HUDEP-2 (cell line): ENCODE data around the gene NDUFS6.
"Not testable (repeated sequence)": the region's sequence is repeated elsewhere in the genome, so short reads cannot be mapped to it uniquely, and the experiment has no call there.

Source experiments
- DNase-seq, 76 experiments: peaks; one replicate each; lab custom pipeline; 2025; ENCODE audit not compliant: unreplicated experiment in 76 of 76; lab: John Stamatoyannopoulos, UW

The NDUFS6 gene

DNA sequence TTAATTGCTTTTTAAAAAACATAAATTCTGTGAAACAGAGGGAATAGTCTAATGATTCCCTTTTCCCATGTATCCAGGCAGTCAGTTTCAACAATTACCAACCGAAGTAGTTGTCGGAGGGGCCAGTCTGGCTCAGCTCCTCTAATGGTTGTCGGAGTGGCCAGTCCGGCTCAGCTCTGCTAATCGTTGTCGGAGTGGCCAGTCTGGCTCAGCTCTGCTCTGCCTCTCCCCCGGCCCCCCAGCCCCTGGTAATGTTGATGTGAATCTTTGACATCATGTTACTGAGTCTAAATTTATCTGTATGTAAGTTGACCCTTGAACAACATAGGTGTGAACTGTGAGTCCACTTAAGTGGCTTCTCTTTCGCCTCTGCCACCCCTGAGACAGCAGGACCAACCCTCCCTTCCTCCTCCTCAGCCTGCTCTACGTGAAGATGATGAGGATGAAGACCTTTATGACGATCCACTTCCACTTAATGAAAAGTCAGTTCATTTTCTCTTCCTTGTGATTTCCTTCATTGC is 9.4 kb downstream of the NDUFS6 start:
- DNase-seq: no peak

DNA sequence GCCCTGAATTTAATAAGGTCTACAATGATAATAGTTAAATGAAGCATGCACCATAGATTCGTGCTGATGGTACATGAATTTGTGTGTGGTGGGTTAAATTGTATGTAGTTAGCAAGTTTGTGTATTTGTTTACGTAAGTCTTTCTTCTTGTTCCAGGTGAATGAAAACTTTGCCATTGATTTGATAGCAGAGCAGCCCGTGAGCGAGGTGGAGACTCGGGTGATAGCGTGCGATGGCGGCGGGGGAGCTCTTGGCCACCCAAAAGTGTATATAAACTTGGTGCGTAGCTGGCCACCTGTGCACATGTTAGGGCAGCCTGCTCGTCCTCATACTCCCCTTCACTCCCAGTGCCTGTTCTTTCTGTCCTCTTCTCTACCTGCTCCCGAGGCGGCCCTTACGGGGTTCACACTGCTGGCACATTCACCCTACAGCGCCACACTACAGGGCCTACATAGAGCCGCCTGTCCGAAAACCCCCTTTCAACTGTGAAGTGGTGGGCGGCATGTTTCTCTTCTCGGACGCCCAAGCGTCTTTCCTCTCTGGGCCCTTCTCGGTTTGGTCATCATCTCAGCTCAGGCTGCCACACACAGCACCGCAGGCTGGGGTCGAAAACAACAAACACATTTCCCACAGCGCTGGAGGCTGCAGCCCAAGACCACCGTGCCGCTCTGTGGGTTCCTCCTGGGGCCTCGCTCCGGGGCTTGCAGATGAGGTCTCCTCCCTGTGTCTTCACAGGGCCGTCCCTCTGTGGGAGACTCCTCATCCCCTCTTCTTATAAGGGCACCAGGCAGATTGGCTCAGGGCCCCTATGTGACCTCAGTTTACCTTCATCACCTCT is 13.2 kb downstream of the NDUFS6 start:
- DNase-seq: no peak

DNA sequence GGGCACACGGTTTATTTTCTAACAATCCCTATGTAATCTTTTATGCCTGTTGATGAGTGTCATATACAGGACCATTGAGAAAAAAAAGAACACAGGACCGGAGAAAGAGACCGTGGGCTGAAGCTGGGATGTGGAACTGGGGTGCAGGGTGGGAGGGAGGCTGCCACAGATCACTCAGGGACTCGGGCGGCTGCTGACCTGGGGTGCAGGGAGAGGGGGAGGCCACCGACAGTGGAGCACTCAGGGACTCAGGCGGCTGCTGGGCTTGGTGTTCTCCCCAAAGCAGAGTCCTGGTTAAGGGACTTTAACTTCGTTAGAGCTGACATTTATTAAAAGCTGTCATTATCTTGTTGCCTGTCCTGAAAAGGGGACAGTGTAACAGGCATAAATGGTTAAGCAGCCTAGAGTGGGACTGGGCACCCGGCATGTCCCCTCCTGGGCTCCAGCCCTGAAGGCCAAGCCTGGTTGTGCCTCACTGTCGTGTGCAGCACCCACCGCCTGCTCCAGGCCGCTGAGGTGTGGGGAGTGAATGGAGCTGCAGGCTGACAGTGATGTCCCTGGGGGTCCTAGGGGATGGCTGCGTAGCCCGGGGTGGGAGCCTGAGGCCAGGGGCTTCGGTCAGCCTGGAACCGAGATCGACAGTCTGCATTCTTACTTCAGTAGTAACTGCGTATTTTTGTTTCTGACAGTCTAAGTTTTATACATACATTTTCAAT is 14.0 kb downstream of the NDUFS6 start:
- no peak for DNase-seq

DNA sequence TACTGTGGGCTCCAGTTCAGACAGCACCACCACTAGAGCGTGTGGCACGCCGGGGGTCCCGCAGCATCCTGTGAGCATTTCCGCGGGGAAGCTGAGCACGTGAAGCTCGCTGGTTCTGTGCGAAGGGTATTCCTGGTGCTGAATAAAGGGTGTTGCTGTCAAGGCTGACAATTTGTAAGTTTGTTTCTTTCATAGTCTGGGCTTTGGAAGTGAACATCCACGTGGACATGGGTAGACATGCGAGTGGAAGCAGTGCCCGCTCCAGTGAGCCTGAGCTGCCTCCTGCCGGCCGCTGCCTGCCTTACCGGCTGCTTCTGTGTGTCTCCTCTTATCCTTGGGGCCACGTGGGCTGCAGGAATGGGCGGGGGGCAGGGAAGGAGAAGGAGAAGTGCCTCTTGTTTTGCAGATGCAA is 14.7 kb downstream of the NDUFS6 start:
- no peak for DNase-seq

DNA sequence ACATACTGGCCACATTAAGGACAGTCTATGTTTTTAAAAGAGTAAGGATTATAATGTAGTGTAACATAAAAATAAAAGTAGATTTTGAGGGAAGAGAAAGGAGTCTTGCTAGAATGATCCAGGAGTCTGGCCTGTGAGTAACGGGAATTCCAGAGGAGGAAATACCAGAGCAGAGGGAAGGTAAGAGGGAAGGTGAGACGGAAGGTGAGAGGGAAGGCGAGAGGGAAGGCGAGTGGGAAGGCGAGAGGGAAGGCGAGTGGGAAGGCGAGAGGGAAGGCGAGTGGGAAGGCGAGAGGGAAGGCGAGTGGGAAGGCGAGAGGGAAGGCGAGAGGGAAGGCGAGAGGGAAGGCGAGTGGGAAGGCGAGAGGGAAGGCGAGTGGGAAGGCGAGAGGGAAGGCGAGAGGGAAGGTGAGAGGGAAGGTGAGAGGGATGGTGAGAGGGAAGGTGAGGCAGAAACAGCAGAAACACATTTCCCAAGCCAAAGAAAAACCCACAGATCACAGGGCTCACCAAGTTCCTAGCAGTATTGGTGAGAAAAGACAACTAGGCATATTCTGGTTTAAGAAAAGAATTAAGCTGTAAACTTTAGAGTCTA is 15.4 kb downstream of the NDUFS6 start:
- not testable (repeated sequence) for DNase-seq

DNA sequence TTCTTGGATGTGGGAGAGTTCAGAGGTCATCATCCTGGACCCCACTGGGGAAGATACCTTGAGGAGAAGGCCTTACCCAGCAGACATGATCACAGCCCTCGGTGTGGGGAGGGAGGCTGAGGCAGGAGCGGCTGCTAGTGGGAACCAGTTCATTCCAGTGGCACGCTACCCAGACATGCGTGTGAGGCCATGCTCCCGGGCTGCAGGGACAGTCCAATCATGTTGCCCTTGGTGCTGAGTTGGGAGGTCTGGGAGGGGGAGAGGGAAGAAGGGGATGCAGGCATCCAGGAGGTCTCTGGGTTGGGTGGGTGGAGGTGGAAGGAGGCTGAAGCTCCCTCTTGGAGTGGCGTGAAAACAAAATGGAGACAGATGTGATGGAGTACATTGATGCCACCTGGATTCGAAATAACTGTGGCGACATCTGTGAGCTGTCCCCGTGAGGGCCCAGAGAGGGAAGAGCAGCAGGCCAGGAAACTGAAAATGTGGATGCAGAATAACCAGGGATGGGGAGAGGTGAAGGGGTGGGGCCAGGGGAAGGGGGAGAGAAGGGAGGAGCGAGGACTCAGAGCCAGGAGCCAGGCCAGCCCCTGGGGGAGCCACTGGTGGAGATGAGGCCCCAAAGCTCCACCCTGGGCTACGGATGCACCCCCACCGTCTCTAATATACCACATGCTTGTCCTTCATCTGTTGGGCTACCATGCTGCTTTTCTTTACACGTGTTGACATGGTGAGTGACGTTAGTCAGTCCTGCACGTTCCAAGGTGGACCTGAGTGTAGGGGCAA is 16.2 kb downstream of the NDUFS6 start:
- DNase-seq: no peak

DNA sequence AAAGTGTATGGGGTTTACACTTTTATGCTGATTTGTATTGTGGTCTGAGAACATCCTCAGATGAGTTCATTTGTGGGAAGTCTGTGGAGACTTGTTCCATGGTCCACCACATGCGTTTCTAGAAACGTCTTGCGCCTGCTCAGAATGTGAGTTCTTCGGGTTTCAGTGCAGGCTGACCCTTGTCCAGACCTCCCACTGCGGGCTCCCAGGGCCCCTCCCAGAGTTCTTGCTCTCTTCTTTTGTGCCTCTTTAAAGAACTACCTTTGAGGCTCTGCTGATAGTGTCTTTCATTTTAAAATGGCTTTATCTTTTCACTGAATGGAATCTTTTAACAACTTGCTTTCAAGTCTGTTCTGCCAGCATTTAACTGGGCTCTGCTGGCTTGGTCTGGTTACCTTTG is 17.6 kb downstream of the NDUFS6 start:
- no peak for DNase-seq

DNA sequence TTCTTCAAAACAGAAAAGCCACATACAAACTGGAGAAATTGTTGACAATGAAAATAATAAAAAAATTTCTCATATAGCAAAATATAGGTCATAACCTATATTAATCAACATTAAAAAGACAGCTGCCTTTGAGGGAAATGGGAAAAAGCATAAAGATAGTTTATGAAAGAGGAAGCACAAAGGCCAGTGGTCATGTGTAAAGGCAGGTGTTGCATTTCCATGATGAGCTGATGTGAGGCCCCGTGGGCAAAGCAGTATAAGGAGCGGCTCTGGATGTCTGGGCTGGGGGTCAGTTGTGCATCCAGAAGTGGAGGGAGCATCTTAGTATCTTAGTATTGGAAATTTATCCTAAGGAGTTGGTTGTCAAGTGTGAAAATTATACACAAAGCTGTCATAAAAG is 18.3 kb downstream of the NDUFS6 start:
- no peak for DNase-seq

DNA sequence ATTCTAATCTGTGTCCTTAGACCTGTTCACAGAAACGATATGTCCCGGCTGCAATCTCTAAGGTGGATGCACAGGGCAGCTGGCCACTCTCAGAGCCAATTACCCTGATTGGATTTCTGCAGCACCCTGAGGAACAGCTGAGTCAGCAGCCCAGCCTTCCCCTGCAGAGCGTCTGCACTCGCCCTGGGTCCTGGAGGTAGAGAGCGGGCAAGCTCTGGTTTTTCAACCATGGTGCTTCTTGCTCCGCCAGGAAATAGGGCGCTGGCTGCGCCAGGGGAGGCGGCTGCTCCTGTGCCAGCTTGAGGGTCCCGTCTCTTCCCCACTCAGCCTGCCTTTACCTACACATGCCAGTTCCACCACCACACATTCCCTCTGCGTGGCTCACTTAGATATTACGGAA is 19.2 kb downstream of the NDUFS6 start:
- no peak for DNase-seq

DNA sequence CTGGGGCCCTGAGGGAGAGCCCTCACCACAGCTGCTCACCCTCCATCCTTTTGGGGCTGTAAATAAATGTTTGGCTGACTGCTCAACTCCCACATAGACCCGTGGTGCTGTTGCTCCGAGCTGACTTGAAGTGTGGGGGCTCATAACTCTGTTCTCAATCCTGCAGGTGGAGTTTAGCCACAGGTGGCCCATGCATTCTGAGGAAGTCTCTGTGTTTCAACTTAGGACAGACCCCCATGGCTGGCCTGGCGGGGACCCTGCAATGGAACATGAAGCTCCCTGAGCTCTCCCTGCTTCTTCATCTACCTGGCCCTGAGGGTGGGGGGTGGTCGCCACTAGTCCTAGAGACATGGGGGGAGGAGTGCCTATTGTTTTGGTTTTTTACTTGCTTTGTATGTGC is 19.7 kb downstream of the NDUFS6 start:
- DNase-seq: no peak

DNA sequence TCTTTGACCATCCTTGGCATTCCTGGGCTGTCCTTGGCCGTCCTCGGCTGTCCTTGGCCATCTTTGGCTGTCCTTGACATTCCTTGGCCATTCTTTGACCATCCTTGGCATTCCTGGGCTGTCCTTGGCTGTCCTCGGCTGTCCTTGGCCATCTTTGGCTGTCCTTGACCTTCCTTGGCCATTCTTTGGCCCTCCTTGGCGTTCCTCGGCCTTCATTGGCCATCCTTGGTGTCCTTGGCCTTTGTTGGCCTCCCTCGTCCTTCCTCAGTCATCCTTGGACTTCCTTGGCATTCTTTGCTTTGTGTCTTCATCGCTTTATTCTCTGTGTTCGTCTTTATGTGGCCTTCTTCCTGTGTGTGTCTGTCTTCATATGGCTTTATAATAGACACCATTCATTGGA is 20.7 kb downstream of the NDUFS6 start:
- no peak for DNase-seq

DNA sequence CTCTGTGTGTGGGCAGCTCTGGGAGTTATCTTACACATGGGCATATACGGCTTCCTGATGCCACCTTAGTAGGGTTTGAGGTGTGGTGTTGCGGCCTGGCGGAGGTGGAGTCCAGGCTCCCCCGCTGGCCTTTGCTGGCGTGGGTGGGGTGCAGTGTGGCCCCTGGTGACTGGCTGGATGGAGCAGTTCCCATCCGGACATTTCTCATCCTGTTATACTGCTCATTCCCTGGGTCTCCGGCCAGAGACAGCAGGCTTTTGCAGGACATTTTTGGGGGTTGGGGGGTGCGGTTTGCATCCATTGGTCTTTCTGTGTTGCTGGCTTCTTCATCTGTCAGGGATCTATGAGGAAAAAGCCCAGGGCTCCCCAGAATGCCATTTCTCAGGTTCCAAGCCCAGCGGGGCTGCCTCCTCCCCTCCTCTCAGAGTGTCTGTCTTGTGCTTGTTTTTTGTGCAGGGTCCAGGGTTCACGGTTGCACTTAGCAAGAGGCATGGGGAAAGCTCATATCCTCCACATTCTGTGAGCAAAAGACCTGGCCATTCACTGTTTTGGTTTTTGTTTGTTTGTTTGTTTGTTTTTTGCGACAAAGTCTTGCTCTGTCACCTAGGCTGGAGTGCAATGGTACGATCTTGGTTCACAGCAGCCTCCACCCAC is 22.3 kb downstream of the NDUFS6 start:
- DNase-seq: no peak

DNA sequence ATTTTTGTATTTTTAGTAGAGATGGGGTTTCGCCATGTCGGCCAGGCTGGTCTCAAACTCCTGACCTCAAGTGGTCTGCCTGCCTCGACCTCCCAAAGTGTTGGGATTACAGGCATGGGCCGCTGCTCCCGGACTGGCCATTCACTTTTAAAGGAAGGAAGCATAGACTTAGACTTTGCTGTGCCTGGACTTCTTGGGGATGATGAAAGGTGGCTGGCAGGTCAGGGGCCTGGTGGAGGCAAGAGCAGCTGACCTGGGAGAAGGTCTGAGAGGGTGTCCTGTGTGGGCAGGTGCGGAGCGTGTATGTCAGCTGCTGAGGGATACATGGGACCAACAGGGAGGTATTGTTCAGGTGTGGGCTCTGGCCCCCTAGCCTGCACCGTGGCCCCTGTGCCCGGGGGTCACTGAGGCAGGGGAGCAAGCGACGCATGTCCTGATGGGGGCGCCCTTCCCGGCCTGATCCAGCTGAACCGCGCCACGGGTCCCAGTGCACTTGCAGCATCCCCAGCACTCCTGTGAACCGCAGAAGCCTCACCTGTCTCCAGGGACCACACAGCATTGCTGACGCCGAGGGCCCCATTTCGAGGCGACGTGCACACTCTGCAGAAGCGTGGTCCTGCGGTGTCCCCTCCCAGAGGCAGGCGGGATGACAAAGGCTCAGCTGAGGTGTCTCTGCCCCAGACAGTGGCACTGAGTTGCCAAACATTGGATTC is 23.1 kb downstream of the NDUFS6 start:
- DNase-seq: no peak

DNA sequence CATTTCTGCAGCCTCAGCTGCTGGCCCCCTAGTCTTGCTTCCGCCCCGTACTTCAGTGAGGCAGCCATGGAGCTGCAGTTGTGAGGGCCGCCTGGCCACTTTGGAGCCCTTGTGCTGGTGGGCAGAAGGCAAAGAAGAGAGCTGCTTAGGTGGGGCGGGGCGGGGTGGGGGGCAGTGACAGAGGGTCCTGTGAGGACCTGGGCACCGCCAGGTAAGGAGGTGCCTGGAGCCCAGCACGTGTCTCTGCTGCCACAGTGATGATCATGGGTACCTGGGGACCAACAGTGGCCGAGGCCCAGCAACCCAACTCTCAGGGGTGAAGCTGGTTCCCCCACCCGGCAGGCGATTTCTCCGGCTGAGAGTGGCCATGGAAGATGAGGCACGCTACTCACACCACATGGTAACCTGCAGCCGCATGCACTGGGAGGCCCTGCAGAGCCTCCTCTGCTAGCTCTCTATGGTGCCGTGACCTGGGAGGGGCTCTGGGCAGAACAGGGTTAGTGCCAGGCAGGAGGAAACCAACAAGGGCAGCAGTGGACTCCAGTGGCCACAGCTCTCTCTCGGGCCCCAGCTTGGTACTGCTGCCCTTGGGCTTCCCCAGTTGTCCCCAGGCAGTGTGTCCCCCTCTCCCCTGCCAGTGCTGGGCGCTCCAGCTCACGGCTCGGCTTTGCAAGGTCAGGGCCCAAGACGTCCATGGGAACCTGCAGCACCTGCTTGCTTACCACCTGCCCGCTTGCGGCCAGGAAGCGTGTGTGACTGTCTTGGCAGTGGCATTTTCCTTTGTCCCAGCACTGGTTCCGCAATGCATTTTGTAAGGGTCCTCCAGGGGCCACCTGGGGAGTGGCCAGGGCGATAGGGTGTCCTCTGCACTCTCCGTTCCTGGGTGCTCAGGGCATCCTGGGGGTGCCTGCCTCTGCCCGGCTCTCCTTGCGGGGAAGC is 24.0 kb downstream of the NDUFS6 start:
- no peak for DNase-seq

DNA sequence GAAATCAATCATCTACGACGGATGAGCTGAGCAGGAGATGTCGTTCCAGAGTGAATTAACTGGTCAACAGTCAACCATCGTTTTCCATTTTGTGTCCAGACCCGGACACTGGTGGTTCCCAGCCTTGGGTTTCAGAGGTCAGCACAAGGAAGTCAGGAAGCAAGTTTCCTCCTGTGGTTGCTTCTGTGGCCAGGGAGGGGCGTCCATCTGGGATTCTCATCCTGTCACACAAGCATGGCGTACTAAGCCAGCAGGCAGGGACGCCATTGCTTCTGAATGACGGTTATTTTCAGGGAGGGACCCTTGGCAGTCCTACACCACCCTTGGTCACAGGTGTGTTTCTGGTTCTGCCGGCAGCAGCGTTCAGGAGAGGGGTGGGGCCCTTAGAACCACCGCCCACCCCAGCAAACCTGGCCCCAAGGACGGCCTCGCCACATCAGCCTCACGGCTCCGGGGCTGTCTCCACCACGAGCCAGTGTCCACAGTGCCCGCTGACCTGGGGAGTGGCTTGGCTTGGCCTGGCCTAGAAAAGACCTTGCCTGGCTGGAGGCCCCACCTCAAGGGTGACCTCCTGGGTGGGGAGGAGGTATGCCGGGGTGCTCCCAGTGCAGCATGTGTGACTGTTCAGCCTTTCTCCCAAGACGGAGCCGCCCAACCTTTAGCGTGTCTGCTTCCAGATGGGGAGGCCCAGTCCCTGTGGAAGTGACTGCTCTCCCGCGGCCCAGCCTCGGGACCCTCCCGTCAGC is 25.2 kb downstream of the NDUFS6 start:
- no peak for DNase-seq

DNA sequence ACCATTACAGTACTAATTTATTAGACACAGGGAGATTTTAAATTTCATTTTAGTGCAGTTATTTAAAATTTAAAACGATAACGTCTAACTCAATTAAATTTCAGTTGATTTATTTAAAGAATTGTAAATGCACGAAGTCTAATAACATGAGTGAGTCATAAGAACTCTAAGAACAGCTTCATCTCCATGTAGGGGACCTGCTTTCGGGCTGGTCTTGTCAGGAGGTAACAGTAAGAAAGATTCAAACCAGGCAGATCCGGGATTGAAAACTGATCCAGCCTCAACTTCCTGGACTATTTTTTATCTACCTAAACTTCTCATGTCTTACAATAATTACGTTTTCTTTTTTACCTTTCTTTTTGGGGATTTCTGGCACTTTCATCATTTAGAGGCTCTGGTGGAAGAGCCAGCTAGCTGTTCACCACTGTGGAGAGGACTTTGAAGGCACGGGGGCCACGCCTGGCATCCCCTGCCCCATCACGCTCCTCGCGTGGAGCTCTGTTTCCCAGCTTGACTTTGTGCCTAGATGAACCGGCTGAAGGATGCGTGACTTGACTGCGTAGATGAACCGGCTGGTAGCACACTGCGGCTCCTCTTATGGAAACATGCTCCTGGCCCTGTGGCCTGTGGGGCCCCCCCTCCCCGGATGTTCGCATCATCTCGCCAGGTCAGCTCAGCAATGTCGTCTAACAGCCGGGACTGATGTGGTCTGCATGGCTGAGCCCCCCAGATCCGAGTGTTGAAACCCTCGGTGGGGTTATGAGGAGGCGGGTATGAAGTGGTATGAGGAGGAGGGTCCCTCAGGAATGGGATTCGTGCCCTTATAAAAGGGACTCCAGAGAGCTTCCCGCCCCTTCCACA is 26.0 kb downstream of the NDUFS6 start:
- DNase-seq: no peak

DNA sequence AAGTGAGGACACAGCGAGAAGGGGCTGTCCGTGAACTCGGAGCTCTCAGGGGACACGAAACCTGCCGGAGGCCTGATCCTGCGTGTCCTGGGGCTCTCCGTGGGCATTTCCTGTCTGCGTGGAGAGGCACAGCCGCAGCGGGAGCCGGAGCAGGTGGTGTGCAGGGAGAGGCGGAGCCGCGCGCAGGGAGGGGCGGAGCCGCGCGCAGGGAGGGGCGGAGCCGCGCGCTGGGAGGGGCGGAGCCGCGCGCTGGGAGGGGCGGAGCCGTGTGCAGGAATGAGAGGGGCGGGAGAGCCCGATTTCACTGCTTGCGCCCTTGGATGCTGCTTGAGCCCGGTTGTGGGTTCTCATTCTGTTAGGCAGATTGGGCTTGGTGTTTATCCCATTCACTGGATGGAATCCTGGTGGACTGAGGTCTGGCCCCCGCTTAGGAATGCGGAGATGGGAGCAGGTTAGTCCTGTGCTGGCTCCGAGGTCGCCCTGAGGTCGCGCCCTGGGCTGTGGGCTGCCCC is 26.7 kb downstream of the NDUFS6 start:
- DNase-seq: no peak
